ENCODE measurements around the gene ZNF280C.
"Not testable (repeated sequence)": the region's sequence is repeated elsewhere in the genome, so short reads cannot be mapped to it uniquely, and the experiment has no call there.

ZNF280C gene

GRCh38 chrX:130263016-130263415 lies 5.7 kb downstream of the ZNF280C start:
- DNase-seq, result no peak
- in situ Hi-C loops (cut with MboI; ENCODE audit: low pct_unique_long_range_greater_than_20kb, low sequenced_read_pairs), result no loop called here

- in situ Hi-C loops (cut with MboI; ENCODE audit: low pct_unique_long_range_greater_than_20kb, low sequenced_read_pairs), result no loop called here
- DNase-seq, result no peak
Observed at GRCh38 chrX:130262231-130262630, 6.5 kb downstream of the ZNF280C start.

- in situ Hi-C loops (cut with MboI; ENCODE audit: low pct_unique_long_range_greater_than_20kb, low sequenced_read_pairs), result no loop called here
Observed at GRCh38 chrX:130261296-130261893, 7.3 kb downstream of the ZNF280C start.

DNA sequence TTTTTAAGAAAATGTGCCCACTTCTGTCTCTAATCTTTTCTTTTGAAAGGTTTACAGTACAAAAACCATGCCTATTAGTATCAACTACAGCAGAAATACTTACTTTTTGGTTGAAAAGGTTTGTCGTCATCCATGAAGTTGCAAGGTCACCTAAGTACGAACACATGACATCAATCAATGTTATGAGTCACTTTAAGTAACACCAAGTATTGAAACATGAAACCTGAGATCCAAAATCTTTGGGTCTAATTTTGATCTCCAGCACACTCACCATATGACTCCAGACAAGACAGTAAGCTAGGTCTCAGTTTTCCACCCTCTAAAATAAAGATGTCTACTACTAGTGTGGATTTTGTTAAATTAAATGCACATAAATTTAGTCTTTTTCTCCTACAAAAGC lies 8.4 kb downstream of the ZNF280C start:
- DNase-seq, result no peak
- in situ Hi-C loops (cut with MboI; ENCODE audit: low pct_unique_long_range_greater_than_20kb, low sequenced_read_pairs), result no loop called here

More at GRCh38 chrX:130261296-130261893, 7.3 kb downstream of the ZNF280C start:
- no peak for DNase-seq

GRCh38 chrX:130253916-130254315 lies 14.8 kb downstream of the ZNF280C start:
- in situ Hi-C loops (cut with MboI; ENCODE audit: low pct_unique_long_range_greater_than_20kb, low sequenced_read_pairs), result no loop called here
- peak; percentile 7 for DNase-seq

DNA sequence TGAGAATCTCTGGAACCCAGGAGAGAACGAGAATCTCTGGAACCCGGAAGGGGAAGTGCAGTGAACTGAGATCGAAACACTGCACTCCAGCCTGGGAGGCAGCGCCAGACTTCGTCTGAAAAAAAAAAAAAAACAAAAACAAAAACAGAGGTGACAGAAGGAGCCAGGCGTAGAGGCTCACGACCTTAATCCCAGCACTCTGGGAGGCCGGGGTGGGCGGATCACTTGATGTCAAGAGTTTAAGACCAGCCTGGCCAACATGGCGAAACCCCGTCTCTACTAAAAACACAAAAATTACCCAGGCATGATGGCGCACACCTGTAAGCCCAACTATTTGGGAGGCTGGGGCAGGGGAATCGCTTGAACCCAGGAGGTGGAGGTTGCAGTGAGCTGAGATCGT lies 17.0 kb downstream of the ZNF280C start:
- no peak for DNase-seq
- in situ Hi-C loops (cut with MboI; ENCODE audit: low pct_unique_long_range_greater_than_20kb, low sequenced_read_pairs), result no loop called here

DNA sequence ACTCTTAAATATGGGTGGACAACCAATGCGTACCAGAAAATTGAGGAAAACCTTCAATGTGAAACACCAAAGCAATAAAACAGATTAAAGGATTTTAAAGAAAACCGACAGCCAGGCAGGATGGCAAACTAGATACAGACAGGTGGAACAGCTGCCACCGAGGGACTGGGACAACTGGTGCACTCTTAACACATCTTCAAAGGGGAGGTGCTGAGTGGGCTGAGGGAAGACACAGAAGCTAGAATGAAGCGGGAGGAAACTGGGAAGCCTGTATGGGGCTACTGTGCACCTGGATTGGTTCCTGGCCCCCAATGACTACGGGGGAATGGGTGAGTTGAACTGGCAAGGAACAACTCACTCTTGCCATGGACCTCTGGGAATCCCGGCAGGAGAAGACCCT lies 20.7 kb downstream of the ZNF280C start:
- in situ Hi-C loops (cut with MboI; ENCODE audit: low pct_unique_long_range_greater_than_20kb, low sequenced_read_pairs), result no loop called here
- DNase-seq, result no peak

DNA sequence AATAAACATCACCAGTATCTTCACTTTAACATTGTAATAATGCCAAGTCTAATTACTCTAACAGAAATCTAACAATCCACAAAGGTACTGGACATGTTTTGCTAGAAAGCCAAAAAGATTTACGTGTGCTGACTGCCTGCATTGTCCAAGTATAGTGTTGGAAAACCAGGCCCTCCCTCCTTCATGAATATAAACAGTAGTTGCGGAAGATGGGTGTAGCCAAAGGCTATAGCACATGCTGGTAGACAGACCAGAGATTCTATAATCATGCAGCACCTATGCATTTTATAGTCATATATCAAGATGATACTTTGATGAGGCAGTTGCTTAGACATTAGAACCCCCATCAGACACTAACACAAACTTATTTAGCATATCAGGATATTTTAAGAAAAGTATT lies 22.6 kb downstream of the ZNF280C start:
- in situ Hi-C loops (cut with MboI; ENCODE audit: low pct_unique_long_range_greater_than_20kb, low sequenced_read_pairs), result no loop called here
- DNase-seq, result no peak

- no peak for DNase-seq
- in situ Hi-C loops (cut with MboI; ENCODE audit: low pct_unique_long_range_greater_than_20kb, low sequenced_read_pairs), result no loop called here
Observed at GRCh38 chrX:130245441-130245840, 23.3 kb downstream of the ZNF280C start.

- in situ Hi-C loops (cut with MboI; ENCODE audit: low pct_unique_long_range_greater_than_20kb, low sequenced_read_pairs); DNase-seq: not testable (repeated sequence)
Observed at GRCh38 chrX:130231184-130231583, 37.5 kb downstream of the ZNF280C start.

- DNase-seq, result no peak
- in situ Hi-C loops (cut with MboI; ENCODE audit: low pct_unique_long_range_greater_than_20kb, low sequenced_read_pairs), result no loop called here
Observed at GRCh38 chrX:130228871-130229270, 39.8 kb downstream of the ZNF280C start.

- in situ Hi-C loops (cut with MboI; ENCODE audit: low pct_unique_long_range_greater_than_20kb, low sequenced_read_pairs), result no loop called here
- DNase-seq, result no peak
Observed at GRCh38 chrX:130224810-130225209, 43.9 kb downstream of the ZNF280C start.

DNA sequence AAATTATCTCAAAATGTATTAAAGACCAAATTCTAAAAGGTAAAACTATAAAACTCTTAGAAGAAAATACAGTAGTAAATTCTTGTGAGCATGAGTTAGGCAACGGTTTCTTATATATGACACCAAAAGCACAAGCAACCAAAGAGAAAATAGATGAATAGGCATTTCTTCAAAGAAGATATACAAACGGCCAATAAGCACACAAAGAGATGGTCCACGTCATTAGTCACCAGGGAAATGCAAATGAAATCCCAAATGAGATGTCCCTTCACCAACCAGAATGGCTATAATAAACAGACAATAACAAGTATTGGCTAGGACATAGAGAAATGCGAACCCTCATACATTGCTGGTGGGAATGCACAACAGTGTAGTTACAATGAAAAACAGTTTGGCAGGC lies 52.4 kb downstream of the ZNF280C start:
- in situ Hi-C loops (cut with MboI; ENCODE audit: low pct_unique_long_range_greater_than_20kb, low sequenced_read_pairs), result no loop called here
- no peak for DNase-seq

- DNase-seq, result no peak
- in situ Hi-C loops (cut with MboI; ENCODE audit: low pct_unique_long_range_greater_than_20kb, low sequenced_read_pairs), result no loop called here
Observed at GRCh38 chrX:130213376-130213775, 55.3 kb downstream of the ZNF280C start.

- in situ Hi-C loops (cut with MboI; ENCODE audit: low pct_unique_long_range_greater_than_20kb, low sequenced_read_pairs), result no loop called here
- no peak for DNase-seq
Observed at GRCh38 chrX:130212371-130212770, 56.3 kb downstream of the ZNF280C start.

- in situ Hi-C loops (cut with MboI; ENCODE audit: low pct_unique_long_range_greater_than_20kb, low sequenced_read_pairs), result no loop called here
Observed at GRCh38 chrX:130211415-130212186, 57.1 kb downstream of the ZNF280C start.

DNA sequence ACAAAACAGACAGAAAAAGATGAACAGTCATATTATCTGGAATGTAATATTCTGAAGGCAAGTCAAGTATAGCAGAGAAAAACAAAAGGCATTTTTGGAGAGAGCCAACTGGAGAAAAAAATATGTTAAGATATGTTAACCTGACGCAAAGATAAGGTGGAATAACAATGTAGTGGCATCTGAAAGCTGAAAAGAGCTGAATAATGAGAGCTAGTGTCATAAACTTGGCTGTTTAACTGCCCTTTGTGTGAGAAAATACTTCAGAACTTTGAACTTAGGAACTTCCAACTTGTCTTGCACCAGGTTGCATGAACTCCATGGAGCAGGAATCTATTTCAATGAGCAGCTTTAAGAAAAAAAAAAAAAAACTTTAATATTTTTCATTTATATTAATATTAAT lies 64.1 kb downstream of the ZNF280C start:
- in situ Hi-C loops (cut with MboI; ENCODE audit: low pct_unique_long_range_greater_than_20kb, low sequenced_read_pairs), result no loop called here
- no peak for DNase-seq

More at GRCh38 chrX:130211415-130212186, 57.1 kb downstream of the ZNF280C start:
- no peak for DNase-seq

GRCh38 chrX:130197464-130197863 lies 71.2 kb downstream of the ZNF280C start:
- in situ Hi-C loops (cut with MboI; ENCODE audit: low pct_unique_long_range_greater_than_20kb, low sequenced_read_pairs), result no loop called here
- DNase-seq, result no peak

GRCh38 chrX:130196466-130196865 lies 72.2 kb downstream of the ZNF280C start:
- peak; percentile 18 for DNase-seq
- in situ Hi-C loops (cut with MboI; ENCODE audit: low pct_unique_long_range_greater_than_20kb, low sequenced_read_pairs), result no loop called here

GRCh38 chrX:130190801-130191200 lies 77.9 kb downstream of the ZNF280C start:
- no peak for DNase-seq
- in situ Hi-C loops (cut with MboI; ENCODE audit: low pct_unique_long_range_greater_than_20kb, low sequenced_read_pairs), result no loop called here

GRCh38 chrX:130186651-130187050 lies 82.0 kb downstream of the ZNF280C start:
- DNase-seq, result no peak
- in situ Hi-C loops (cut with MboI; ENCODE audit: low pct_unique_long_range_greater_than_20kb, low sequenced_read_pairs), result loop anchor here (10.0 kb wide), 1 partner anchor 102 kb away; no protein-coding TSS in a partner anchor
